ENCODE data around the gene GAPDH. TPM values are rescaled to one million over a fixed set of nuclear protein-coding genes. Genes with fewer than 3 reads are reported as not detected.
"Not testable (repeated sequence)": the region's sequence is repeated elsewhere in the genome, so short reads cannot be mapped to it uniquely, and the experiment has no call there.

The GAPDH gene
- total RNA-seq, 2 donors from 2014 or later, result 4,687 to 5,410 TPM

- peak overlapping the region; percentile 92 for H3K4me3 Mint-ChIP-seq
- H3K9me3 Mint-ChIP-seq, result no peaks in the 10 kb centered on the region
- peaks cover 37 to 38% of the 10 kb centered on the region in 2 donors for H3K4me1 Mint-ChIP-seq (ENCODE audit: low read depth in 2 of 2)
- peak overlapping the region; percentile 34 to 72 for H3K27ac Mint-ChIP-seq
- DNase-seq (ENCODE audit: low spot score) (peak; percentile 78), ATAC-seq (peak; percentile 70 to 71)
- no peaks in the 10 kb centered on the region for H3K27me3 Mint-ChIP-seq
- no peaks in the 10 kb centered on the region for H3K36me3 Mint-ChIP-seq
These were observed 20.1 kb downstream of the GAPDH start for GRCh38 chr12:6554168-6555017.

- H3K4me3 Mint-ChIP-seq, result peak overlapping the region; percentile 92
- peak; percentile 24 to 45 for ATAC-seq
- no peaks in the 10 kb centered on the region for H3K36me3 Mint-ChIP-seq
- H3K9me3 Mint-ChIP-seq, result no peaks in the 10 kb centered on the region
- peak overlapping the region; percentile 34 to 72 for H3K27ac Mint-ChIP-seq
- DNase-seq (ENCODE audit: low spot score), result no peak
- peaks cover 37 to 42% of the 10 kb centered on the region in 2 donors for H3K4me1 Mint-ChIP-seq (ENCODE audit: low read depth in 2 of 2)
- no peaks in the 10 kb centered on the region for H3K27me3 Mint-ChIP-seq
These were observed 20.8 kb downstream of the GAPDH start for GRCh38 chr12:6555018-6555691.

- peaks cover 37 to 38% of the 10 kb centered on the region in 2 donors for H3K4me1 Mint-ChIP-seq (ENCODE audit: low read depth in 2 of 2)
- H3K27me3 Mint-ChIP-seq, H3K36me3 Mint-ChIP-seq: not testable (repeated sequence)
These were observed 22.1 kb downstream of the GAPDH start for GRCh38 chr12:6556496-6556817.

GRCh38 chr12:6556857-6557256 lies 22.5 kb downstream of the GAPDH start:
- no peaks in the 10 kb centered on the region for H3K9me3 Mint-ChIP-seq
- H3K27ac Mint-ChIP-seq, result peak overlapping the region; percentile 53 to 84
- no peak for ATAC-seq
- H3K4me1 Mint-ChIP-seq (ENCODE audit: low read depth in 2 of 2), result peaks cover 37% of the 10 kb centered on the region in 2 donors
- peak overlapping the region; percentile 92 for H3K4me3 Mint-ChIP-seq
- no peaks in the 10 kb centered on the region for H3K27me3 Mint-ChIP-seq
- peaks cover 9% of the 10 kb centered on the region for H3K36me3 Mint-ChIP-seq
- no peak for DNase-seq (ENCODE audit: low spot score)

More at GRCh38 chr12:6556496-6556817, 22.1 kb downstream of the GAPDH start:
- not testable (repeated sequence) for H3K9me3 Mint-ChIP-seq; DNase-seq (ENCODE audit: low spot score); ATAC-seq
- Mint-ChIP-seq H3K27ac (peak overlapping the region; percentile 53 to 84), H3K4me3 (peak overlapping the region; percentile 92)

GRCh38 chr12:6558014-6558760 lies 23.9 kb downstream of the GAPDH start:
- Mint-ChIP-seq H3K4me1 (ENCODE audit: low read depth in 2 of 2) (peaks cover 25 to 28% of the 10 kb centered on the region in 2 donors), H3K27ac (peak overlapping the region in 1 of 2 donors; percentile 19)
- not testable (repeated sequence) for H3K27me3 Mint-ChIP-seq; H3K9me3 Mint-ChIP-seq; H3K36me3 Mint-ChIP-seq; DNase-seq (ENCODE audit: low spot score); H3K4me3 Mint-ChIP-seq; ATAC-seq

DNA sequence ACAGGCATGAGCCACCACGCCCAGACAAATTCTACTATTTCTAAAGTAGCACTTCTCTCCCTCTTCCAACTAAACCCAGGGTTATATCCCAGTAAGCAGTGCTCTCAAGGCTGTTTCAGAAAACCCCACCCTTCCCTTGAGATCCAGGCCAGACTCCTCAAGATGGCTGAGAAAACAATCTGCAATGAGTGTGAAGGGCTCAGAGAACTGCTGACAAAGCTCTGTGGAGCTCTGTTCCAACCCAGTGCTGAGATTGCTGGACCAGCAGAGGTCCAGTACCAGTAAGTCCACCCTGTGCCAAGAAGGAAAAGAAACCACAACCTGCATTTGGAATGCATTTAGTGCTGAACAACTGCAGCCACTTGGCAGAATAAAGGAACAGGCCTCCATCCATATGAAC lies 25.2 kb downstream of the GAPDH start:
- Mint-ChIP-seq H3K4me1 (ENCODE audit: low read depth in 2 of 2) (peaks cover 22 to 26% of the 10 kb centered on the region in 2 donors), H3K36me3 (peaks cover 15% of the 10 kb centered on the region), H3K9me3 (no peaks in the 10 kb centered on the region), H3K27me3 (no peaks in the 10 kb centered on the region), H3K27ac (no peak overlapping the region), H3K4me3 (no peak overlapping the region)
- ATAC-seq (no peak), DNase-seq (ENCODE audit: low spot score) (no peak)

DNA sequence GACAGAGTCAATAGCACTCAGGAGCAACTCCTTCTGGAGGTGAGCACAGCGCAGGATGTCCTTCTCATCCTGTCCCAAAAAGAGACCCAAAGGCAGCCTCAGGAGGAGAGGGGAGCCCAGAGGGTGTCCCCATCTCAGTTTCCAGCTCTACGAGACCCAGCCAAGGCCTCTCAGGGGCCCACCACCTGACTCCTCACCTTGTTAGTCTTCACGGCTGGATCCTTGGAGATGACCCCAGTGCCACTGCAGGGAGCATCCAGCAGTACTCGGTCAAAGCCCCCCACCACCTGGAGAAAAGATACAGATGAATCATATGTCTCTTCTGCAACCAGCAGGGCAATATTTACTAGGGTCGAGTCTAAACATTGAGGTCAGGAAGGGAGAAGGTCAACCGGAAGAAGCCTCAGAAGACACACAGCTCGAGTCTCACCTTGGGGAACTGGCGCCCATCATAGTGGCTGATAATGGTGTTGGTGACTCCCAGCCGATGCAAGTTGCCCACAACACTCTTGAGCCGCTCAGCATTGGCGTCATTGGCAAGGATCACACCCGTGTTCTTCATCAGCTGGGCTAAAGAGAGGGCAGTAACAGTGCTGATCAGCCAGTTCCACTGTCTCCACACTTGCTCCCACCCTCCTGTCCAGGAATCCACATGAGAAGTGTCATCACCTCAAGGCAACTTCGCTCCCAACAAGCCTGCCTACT lies 26.3 kb downstream of the GAPDH start:
- H3K4me3 Mint-ChIP-seq, result no peak overlapping the region
- H3K36me3 Mint-ChIP-seq, result peaks cover 19% of the 10 kb centered on the region
- H3K27ac Mint-ChIP-seq, result no peak overlapping the region
- no peaks in the 10 kb centered on the region for H3K27me3 Mint-ChIP-seq
- peaks cover 19 to 21% of the 10 kb centered on the region in 2 donors for H3K4me1 Mint-ChIP-seq (ENCODE audit: low read depth in 2 of 2)
- ATAC-seq (no peak), DNase-seq (ENCODE audit: low spot score) (no peak)
- H3K9me3 Mint-ChIP-seq, result no peaks in the 10 kb centered on the region

DNA sequence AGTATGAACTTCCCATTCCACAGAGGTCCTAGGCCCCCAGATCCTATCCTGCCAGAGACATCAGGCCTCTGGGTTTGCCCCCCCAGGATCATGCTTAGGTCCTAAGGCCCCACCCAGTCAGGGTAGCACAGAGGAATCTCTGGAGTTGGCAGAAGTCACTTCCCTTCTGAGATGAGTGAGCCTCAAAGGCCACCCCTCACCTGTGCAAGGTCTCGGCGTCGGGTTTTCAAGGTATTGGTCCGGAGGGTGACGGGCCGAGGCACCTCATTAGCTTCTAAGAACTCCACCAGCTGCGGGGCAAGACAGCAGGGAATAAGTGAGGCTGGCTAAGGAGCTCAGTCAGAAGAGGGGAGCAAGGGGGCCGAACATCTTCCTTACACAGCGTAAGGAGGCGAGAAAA lies 28.6 kb downstream of the GAPDH start:
- ATAC-seq, result no peak
- peaks cover 32 to 36% of the 10 kb centered on the region in 2 donors for H3K4me1 Mint-ChIP-seq (ENCODE audit: low read depth in 2 of 2)
- no peaks in the 10 kb centered on the region for H3K9me3 Mint-ChIP-seq
- no peak for DNase-seq (ENCODE audit: low spot score)
- H3K4me3 Mint-ChIP-seq, result no peak overlapping the region
- H3K36me3 Mint-ChIP-seq, result peaks cover 37% of the 10 kb centered on the region
- H3K27ac Mint-ChIP-seq, result no peak overlapping the region
- no peaks in the 10 kb centered on the region for H3K27me3 Mint-ChIP-seq

DNA sequence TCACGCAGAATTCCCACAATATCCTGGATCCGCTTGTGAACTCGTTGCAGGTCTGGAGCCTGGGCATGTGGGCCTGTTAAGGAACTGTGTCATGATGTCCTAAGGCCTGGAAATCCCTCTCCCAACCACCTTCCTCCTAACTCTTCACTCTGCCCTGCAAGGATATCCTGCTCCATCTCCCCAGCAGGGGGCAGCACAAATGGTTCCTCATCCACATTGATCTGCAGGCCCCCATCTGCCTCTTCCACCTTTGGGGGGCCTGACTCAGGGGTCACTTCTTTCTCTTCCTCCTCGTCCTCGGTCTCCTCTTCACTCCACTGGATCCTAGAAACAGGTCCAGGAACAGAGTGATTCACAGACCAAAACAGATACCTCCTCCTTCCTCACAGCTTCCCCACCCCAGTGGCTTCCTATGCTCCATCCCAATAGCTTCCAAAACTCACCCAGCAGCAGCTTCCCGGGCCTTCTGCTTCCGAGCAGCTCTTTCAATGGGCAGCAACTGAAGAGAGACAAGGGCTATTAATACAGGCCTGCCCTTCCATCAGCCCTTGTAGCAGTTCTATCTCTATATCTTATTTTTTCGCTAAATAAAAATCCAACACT lies 29.2 kb downstream of the GAPDH start:
- H3K9me3 Mint-ChIP-seq, result no peaks in the 10 kb centered on the region
- no peaks in the 10 kb centered on the region for H3K27me3 Mint-ChIP-seq
- no peak overlapping the region for H3K4me3 Mint-ChIP-seq
- no peak overlapping the region for H3K27ac Mint-ChIP-seq
- no peak for ATAC-seq
- DNase-seq (ENCODE audit: low spot score), result peak; percentile 69
- peaks cover 42% of the 10 kb centered on the region for H3K36me3 Mint-ChIP-seq
- peaks cover 37 to 41% of the 10 kb centered on the region in 2 donors for H3K4me1 Mint-ChIP-seq (ENCODE audit: low read depth in 2 of 2)

DNA sequence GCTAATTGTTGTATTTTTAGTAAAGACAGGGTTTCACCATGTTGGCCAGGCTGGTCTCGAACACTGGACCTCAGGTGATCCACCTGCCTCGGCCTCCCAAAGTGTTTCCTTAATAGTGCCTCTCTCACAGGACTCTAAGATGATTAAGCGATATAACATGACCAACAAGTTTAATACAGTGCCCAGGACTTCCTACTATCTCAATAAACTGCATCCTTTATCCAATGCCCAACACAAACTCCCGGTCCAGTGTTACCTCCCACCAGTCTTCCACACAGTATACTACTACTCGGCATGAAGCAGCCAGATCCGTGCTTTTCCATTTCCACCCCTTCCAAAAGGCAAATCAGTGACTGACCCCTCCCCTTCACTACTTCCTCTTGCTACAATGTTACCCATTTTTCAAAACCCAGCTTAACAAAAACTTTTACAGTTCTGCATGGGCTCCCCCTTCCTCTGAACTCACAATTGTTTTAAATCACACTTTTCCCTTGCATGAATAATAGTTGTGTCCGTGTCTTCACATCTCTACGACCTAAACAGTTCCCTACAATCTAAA lies 32.9 kb downstream of the GAPDH start:
- ATAC-seq, result no peak
- Mint-ChIP-seq H3K4me1 (ENCODE audit: low read depth in 2 of 2) (peaks cover 49 to 51% of the 10 kb centered on the region in 2 donors), H3K4me3 (peak overlapping the region; percentile 98), H3K9me3 (no peaks in the 10 kb centered on the region), H3K27ac (peak overlapping the region; percentile 88 to 94), H3K36me3 (peaks cover 46% of the 10 kb centered on the region), H3K27me3 (no peaks in the 10 kb centered on the region)
- DNase-seq (ENCODE audit: low spot score), result no peak

- no peaks in the 10 kb centered on the region for H3K9me3 Mint-ChIP-seq
- DNase-seq (ENCODE audit: low spot score) (no peak), ATAC-seq (no peak)
- H3K27me3 Mint-ChIP-seq, result no peaks in the 10 kb centered on the region
- H3K4me1 Mint-ChIP-seq (ENCODE audit: low read depth in 2 of 2), result peaks cover 41 to 47% of the 10 kb centered on the region in 2 donors
- H3K27ac Mint-ChIP-seq, result peak overlapping the region; percentile 67 to 94
- peak overlapping the region; percentile 53 for H3K4me3 Mint-ChIP-seq
- peaks cover 46% of the 10 kb centered on the region for H3K36me3 Mint-ChIP-seq
These were observed 35.0 kb downstream of the GAPDH start for GRCh38 chr12:6569312-6569711.

GRCh38 chr12:6569786-6570185 lies 35.5 kb downstream of the GAPDH start:
- Mint-ChIP-seq H3K27me3 (no peaks in the 10 kb centered on the region), H3K4me1 (ENCODE audit: low read depth in 2 of 2) (peaks cover 39 to 50% of the 10 kb centered on the region in 2 donors), H3K9me3 (no peaks in the 10 kb centered on the region), H3K27ac (peak overlapping the region; percentile 8 to 67), H3K36me3 (peaks cover 44% of the 10 kb centered on the region), H3K4me3 (peak overlapping the region; percentile 53)
- DNase-seq (ENCODE audit: low spot score) (no peak), ATAC-seq (no peak)

All from natural killer cell treated with Interleukin-12 subunit alpha and Interleukin-12 subunit beta and Interleukin-15 and Interleukin-18, amount 100 ng/mL, for 72 hours (primary cell).